Ammon's horn (tissue), 1 donor: ENCODE data around the gene GATA5.
"Not testable (repeated sequence)": the region's sequence is repeated elsewhere in the genome, so short reads cannot be mapped to it uniquely, and the experiment has no call there.

Experiments used
- DNase-seq: peaks from one replicate; pipeline ENCODE4 v3.0.0-alpha.2; 2016; ENCODE audit warnings: low spot score

The GATA5 gene

DNA sequence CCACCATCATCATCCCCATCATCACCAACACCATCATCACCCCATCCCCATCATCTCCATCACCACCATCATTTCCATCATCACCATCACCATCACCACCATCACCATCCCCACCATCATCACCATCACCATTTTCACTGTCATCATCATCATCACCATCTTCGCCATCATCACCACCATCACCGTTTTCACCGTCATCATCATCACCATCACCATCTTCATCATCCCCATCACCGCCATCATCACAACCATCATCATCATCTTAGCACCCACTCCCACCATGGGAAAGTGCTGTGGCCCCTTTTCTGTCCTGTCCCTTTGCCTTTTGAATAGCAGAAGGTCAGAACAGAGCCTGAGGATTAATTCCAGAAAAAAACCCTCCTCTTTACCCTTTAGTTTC lies 28.5 kb upstream of the GATA5 start:
- DNase-seq = no peak

DNA sequence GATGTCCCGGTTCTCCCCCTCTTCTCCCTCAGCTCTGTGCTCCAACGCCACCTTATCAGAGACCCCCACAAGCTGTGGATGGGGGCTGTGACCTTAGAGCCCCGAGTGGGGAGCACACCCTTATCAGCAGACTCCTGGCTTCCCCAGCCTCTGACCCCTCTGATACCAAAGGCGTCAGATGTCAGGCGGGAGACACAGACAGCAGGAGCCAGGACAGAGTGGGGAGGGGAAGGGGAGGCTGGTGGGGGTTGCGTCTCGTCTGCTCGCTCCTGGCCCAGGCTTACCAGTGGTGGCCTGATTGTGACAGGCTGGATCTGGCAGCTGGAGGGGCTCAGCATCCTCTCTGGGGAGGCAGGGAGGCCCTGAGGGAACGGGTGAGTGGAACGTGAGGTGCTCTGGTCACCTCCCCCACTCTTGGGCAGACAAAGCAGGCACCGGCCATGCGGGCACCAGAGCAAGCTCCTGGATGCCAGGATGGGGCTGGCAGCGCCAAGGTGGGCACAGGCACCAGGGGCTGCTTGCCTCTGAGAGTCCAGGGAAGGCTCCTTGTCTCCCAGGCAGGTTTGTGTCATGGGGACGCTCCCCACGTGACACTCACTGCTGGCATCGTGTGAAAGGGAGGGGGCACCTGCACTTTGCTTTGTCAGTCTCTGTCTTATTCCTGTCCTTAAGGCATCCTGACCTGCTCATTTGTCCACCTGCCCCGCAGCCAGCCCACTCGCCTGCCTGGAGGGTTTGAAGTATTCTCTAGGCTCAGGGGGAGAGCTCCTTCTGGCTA lies 27.8 kb upstream of the GATA5 start:
- DNase-seq = no peak

DNA sequence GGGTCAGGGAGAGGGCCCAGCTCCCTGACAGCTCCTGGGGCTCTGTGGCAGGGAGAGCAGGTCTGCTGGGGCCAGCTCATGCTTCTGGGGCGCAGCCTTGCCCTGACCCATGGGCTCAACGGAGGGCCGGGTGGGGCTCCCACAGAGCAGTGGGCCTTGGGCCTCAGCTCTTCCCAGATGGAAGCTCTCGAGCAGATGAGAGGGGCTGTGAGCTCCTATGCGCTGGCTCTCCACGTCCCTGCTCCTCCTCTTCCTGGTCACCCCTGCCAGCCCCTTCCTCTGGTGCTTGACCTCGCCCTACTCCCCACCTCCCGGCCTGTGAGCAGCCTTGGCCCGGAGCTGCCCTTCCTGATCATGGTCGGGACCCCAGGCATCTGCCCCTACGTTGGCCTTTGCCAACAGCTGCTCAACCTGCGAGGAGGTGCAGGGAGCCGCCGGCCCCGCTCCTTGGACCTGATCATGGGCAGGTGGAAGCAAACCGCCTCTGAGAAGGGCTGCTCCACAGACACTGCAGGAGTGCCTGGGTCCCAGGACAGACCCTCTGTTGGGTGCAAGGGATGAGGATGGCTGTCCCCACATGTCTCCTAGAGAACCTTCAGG lies 26.8 kb upstream of the GATA5 start:
- DNase-seq = no peak

DNA sequence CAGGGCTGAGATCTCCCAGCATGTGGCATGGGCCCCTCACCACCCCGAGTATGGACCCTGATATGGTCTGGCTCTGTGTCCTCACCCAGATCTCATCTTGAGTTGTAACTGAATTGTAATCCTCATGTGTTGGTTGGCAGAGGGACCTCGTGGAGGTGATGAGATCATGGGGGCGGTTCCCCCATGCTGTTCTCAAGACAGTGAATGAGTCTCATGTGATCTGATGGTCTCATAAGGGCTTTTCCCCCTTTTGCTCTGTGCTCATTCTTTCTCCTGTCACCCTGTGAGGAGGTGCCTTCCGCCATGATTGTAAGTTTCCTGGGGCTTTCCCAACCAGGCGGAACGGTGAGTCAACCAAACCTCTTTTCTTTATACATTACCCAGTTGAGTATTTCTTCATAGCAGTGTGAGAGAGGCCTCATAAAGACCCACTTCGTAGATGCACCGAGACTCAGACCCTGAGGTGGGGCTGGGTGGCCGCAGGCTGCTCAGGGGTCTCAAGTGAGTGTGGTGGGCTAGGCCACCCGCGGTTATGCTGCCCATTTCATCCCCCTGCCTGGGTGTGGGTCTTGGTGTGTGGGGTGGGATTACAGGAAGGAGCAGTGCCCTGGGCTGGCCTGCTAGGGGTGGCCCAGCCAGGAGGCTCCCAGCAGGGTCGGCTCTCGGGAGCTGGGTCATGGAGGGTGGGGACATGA lies 26.2 kb upstream of the GATA5 start:
- no peak for DNase-seq

DNA sequence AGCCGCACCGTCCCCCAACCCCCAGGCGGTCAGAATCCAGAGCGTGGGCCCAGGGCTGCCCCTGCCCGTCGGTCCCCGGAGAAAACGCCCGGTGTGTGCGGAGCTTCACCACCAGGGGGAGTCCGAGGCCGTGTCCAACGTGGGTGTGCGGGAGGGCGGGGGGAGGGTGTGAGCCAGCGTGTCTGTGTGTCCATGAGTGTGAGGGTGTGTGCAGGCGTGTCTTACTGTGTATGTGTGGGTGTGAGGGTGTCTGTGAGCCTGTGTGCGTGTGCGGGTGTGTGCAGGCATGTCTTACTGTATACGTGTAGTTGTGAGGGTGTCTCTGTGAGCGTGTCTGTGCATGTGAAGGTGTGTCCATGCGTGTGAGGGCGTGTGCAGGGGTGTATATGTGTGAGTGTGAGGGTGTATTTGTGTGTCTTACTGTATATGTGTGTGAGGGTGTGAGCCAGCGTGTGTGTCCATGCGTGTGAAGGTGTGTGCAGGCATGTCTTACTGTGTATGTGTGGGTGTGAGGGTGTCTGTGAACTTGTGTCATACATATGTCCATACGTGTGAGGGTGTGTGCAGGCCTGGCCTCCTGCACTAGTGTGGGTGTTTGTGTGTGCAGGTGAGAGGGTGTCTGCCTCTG lies 24.6 kb upstream of the GATA5 start:
- DNase-seq = peak; percentile 61

DNA sequence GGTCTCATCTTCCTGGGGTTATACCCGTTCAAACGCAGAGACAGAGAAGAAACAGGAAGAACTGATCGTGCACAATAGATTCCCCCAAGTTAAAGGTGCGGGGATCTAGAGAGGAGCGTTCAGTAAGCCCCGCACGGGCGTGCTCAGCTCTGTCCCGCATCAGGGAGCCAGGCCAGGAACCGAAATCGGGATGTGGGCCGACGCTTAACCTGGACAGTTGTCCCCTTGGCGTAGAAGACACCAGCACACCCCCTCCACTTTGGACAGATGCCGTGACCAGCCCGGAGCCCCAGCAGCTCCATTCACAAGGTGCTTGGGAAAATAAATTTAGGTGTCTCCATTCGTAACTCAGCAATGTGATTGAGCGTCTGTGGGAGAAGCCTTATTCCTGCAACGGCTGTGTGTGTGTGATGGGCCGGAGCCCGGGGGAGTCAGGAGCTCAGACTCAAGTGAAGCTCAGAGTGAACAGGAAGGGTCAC lies 24.0 kb upstream of the GATA5 start:
- DNase-seq = no peak

DNA sequence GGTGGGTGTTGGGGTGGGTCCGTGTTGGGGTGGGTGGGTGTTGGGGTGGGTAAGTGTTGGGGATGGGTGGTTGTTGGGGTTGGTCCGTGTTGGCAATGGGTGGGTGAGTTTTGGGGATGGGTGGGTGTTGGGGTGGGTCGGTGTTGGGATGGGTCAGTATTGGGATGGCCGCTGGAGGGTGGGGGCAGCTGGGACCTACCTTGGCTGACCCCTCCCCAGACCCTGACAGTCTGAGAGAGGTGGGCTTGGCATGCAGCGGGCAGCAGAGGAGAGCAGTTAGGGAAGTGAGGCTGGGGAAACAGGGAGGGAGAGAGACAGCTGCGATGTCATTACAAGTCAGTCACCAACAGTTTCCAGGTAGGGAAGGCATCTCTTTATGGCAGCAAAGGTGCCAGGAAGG lies 23.1 kb upstream of the GATA5 start:
- no peak for DNase-seq

DNA sequence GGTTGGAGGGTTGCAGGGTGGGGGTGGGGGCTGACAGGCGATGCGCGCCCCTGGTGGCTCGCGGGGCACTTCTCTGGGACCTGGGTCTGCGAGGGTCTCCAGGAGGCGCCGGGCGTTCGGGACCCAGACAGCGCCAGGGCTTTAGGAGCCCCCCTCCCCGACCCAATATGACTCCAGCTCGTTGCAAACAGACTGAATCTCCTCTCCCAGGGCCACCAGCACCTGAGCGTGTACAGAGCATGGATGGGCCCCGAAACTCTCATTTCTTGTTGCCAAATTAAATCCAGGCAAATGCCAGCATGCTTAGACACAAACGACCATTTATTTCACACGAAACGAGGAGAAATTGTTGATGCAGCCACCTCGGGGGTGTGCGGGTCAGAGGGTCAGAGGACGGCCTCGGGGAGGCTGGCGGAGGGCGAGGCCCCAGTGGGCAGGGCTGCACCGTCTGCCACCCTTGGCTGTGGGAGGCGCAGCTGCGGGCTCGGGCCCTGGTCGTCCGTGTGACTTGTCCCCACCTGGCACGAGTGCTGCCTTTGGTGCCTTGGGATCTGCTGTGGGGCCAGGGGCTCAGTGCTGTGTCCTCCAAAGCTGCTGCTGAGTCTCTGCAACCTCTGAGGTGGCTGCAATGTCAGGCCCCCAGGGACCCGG lies 20.9 kb upstream of the GATA5 start:
- no peak for DNase-seq

DNA sequence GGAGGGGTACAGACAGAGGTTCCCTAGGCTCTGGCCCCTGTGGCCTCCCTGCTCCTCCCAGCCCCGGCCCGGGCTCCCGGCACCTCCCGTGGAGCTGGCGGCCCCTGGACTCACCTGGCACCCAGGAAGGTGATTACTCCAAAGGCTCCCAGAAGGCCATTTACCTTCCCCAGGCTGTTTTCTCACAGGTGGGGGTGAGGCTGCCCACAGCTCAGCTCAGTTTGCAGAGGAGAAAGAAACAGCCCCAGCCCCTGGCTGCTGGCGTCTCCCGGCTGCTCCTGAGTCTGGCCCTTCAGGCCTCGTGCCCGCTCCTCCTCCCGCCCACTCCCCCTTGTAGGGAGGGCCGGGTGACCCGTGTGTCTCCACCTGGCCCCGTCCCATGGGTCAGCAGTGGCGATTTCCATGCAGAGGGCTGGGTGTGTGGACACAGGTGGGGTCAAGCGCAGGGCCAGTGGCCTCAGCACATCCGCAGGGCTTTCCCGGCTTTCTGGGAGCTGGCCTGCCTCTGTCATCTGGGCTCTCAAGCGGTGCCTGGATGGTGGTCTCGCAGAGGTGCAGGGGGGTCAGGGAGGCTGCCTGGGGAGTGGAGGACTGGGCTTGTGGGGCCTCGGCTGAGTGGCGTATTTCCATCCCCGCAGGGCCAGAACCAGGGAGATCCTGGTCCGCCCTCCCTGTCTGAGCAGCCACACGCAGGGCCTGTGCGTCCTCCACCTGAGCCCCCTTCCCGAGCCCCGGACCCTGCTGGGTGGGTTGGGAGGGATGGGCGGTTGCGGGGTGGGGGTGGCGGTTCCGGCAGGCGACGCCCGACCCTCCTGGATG lies 20.2 kb upstream of the GATA5 start:
- DNase-seq = no peak

DNA sequence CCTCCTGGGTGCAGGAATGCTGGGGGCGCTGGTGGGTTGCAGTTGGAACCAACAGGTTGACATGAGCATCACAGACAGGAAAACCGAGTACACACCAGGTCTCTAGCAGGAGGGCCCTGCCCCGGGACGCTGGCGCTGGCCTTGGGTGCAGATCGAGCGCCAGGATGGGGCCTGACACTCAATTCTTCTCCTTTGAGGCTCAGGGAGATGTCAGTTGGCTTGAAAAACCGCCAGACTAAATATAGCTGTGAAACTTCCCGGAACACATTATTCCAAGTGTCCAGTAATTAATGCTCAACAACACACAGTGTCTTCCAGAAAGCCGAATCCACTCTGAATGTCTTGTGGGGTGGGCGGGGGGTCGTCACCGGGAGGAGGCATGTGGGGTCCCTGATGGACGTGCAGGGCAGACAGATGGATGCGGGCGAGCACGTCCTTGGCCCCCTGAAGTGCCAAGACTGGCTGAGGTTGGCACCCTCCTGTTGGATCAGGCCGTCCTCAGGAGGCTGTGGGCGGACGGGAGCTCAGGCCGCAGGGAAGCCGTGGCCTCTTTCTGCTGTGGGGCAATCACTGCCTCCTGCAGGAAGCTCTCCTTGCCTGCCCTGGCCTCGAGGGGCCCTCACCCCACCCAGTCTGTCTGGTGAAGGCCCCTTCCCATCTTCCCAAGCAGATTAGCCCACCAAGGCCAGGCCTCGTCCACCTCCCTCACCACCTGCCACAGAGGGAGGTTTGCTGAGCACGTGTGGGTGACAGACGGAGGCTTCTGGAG lies 19.4 kb upstream of the GATA5 start:
- no peak for DNase-seq

DNA sequence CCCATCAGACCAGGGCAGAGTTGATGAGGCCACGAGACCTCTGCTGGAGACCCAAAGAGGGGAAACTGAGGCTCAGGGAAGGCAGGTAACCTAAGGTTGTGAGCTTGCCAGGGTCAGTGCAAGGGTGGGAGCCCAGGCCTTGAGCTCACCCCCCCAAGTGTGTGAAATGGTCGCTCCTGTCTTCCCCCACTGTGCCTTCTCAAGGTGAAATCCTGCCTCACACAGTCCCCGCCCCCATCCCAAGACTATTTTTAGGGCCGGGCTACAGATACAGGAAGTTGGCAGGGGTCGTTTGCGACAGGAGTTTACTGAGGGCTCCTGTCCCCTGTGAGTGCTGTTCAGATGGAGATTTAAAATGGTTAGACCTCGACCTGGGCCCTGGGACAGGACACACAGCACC lies 18.7 kb upstream of the GATA5 start:
- no peak for DNase-seq

DNA sequence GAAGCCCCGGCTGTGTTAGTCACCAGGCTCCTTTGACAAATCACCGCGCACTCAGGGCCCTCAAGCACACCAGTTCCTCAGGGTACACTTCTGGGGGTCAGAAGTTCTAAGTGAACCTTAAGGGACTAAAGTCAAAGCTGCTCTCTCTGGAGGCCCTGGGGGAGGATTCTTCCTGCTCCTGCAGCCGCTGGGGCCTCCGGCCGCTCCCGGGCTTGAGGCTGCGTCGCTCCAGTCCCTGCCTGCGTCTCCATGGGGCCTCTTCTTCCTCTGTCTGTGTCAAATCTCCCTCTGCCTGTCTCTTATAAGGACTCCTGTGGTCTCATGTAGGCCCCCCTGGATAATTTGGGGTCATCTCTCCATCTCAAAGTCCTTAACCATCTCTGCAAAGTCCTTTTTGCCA lies 18.1 kb upstream of the GATA5 start:
- no peak for DNase-seq

DNA sequence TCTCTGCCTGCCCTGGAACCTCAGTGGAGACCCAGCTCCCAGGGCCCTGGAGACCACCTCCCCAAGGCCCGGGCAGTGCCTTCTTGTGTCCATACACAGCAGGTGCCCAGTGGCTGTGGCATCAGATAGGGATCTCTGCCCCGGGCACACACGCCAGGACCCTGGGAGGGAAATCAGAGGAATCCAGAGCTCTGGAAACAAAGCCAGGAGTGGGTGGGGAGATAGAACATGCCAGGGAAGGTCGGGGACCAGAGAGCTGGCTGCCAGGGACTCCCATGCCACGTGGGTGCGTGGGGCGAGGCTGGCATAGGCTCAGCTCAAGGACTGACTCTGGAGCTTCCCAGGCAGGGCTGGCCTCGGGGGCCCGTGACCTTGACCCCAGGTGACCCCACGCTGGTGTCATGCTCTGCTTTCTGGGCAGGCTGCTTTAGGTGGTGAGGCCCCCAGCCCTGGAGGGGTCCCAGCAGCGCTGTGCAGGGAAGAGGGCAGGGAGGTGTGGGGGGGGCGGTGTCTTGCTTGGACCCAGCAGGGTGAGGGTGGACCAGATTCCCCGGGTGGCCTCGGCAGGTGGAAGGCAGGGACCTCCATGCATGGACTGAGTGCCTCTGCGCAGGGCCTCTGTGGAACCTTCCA lies 17.6 kb upstream of the GATA5 start:
- DNase-seq = no peak

DNA sequence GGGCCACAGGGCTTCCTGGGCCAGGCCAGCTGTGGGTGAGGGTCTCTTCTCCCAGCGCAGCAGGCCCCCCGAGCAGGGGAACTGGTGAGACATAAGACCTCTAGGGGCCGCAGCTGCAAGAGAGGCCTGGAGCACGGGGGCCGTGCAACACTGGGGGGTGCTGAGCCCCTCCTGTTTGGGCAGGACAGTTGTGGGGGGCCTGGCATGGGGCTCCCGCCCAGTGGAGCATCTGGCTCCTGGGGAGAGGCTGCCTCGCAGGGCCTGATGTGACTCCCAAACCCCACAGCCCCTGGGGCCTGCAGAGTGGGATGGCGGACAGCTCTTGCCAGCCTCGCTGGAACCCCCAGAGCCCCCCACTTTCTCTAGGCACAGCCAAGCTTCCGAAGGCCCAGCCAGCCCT lies 16.9 kb upstream of the GATA5 start:
- DNase-seq = no peak

DNA sequence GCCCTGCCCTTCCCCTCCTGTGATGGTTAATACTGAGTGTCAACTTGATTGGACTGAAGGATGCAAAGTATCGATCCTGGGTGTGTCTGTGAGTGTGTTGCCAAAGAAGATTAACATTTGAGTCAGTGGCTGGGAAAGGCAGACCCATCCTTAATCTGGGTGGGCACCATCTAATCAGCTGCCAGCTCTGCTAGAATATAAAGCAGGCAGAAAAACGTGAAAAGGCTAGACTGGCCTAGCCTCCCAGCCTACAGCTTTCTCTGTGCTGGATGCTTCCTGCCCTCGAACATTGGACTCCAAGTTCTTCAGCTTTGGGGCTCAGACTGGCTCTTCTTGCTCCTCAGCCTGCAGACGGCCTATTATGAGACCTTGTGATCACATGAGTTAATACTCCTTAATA lies 15.0 kb upstream of the GATA5 start:
- not testable (repeated sequence) for DNase-seq

DNA sequence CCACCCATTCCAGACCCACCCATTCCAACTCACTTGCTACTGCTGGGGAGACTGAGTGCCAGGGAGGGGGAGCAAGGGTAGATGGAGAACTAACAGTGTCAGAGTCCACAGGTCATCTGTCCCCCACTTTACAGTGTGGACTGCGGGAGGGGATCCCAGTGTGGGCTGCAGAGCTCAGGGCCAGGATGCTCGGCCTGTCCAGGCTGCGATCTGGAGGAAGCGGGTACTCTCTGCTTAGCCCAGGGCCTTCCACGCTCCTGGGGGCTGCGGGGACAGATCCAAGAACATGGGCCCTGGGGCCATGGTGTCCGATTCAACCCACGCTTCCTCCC lies 14.1 kb upstream of the GATA5 start:
- no peak for DNase-seq

DNA sequence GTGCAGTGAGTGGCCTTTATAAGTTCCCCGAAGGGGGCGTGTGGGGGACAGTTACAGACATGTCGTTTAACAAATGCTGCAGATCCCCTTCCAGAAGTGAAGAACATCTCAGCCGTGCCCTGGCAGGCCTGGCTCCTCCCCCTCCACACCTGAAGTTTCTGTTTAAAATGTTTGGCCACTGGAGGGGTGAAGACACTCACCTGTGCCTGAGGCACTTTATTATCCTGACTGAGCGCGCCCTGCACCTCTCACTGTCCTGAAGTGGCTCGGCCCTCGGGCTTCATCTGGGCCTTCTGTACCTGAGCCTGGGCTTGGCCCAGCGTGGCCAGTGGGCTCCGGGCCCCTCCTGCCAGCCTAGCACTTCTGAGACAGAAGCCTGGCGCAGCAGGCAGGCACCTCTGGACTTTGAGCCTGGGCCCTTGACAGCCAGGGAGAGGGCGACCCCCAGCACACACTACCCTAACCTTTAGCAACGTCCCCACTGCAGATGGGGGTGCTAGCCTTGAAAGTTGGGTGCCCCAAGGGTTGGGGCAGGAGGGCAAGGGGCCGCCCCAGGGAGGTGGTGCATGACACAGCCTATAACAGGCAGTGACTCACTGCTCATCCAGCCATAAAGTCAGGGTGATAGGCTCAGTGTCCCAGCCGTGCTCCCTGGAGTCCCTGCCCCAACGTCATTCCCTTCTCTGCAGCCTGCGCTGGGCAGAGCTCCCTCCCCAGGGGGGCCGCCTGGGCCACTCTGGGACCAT lies 13.6 kb upstream of the GATA5 start:
- no peak for DNase-seq

DNA sequence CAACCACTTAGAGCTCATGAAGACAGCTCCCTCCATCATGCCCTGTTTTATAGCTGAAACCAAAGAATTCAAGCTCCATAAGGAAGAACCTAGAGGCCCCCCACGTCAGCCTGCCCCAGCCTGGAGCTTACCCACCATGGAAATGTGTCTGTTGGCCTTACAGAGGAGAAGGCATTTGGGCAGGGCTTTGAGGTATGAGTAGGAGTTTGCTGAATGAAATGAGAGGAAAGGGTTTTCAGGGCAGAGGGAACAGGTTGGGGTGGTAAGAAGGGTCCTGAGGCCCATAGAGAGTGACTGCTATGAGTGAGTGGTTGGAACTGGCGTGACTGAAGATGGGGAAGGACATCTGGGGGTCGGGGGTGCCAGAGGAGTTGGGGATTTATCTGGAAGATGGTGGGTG lies 12.7 kb upstream of the GATA5 start:
- DNase-seq = no peak

DNA sequence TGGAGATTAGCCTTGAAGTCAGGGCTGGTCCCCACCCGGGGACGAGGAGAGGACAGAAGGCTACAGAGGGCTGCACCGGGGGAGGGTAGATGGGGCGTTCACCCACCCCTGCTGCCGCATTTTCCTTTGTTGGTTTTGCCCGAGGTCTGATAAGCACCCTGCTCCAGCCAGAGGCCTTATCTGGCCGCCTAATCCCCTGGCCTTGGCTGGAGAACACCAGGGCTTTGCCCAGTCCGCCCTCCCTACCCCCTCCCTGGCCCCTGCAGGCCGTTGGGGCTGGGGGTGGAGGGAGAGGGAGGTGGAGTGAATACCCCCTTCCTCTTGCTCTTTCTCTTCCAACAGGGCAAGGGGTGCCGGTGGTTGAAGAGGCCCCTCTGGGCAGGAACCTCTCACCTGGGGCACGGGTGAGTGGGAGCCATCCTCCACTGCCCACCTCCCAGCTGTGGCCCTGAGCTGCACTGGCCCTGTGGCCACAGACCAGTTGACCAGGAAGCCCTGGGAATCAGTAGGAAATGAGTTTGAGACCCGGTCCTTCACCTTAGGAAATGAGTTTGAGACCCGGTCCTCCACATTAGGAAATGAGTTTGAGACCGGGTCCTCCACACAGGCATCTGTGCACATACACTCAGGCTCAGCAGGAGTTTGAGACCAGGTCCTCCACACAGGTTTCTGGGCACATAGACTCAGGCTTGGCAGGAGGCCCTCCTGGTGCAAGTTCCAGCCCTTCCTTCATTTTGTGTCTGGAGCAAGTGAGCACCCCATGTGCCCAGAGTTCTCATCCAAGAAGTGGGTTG lies 12.0 kb upstream of the GATA5 start:
- DNase-seq = no peak
